ENCODE results near the gene C7.

The C7 gene

DNA sequence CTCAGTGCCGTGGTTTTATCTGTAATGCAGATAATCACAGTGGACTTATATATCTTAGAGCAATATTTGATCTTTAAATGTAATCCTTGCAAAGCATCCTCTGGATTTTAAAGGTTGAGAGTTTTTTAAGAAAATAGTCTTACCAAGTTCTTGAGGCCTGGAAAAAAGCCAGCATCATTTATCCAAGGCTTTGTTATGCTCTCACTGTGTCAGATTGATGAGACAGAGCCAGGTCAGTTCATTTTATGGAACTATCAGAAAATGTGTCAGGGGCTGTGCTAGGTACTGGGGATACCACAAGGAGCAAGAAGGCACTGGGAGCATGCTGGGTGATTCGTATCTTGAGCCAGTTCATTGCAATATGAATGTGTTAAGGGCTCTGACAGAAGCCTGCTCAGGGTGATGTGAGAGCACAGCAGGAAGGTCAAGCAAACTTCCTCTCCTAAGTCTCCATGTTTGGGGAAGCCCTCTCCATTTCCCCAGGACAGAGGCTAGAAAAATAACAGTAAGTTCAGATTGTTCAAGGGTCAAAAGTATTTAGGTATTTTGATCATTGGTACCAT is 19.7 kb downstream of the C7 start:
- no peak for DNase-seq

- DNase-seq: no peak
These were observed 23.5 kb downstream of the C7 start for GRCh38 chr5:40932766-40933165.

DNA sequence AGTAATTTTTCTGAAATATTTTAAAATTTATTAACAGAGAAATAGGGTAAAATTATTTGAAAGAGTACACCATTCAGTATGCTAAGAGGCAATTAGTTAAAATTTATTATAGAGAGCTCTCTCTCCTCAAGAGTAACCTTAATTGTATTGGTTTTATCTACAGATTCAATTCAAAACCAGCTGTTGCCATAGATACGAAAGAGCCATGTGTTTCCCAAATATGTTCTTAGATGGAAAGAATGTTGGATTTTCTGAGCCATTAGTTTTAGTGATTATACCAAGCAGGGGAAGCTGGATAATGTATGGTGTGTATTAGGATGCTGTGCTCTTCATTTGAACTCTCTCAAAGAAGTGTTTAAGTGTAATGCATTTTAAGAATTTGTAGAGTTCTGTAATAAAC is 27.8 kb downstream of the C7 start:
- DNase-seq: no peak

- no peak for DNase-seq
These were observed 30.5 kb downstream of the C7 start for GRCh38 chr5:40939753-40940152.

GRCh38 chr5:40945111-40945510 is 35.8 kb downstream of the C7 start:
- no peak for DNase-seq

- DNase-seq: no peak
These were observed 46.0 kb downstream of the C7 start for GRCh38 chr5:40955313-40955712.

- no peak for DNase-seq
These were observed 47.8 kb downstream of the C7 start for GRCh38 chr5:40957048-40957447.

- no peak for DNase-seq
These were observed 49.5 kb downstream of the C7 start for GRCh38 chr5:40958811-40959210.

- DNase-seq: no peak
These were observed 50.7 kb downstream of the C7 start for GRCh38 chr5:40960037-40960436.

GRCh38 chr5:40962207-40962955 is 53.1 kb downstream of the C7 start:
- no peak for DNase-seq

DNA sequence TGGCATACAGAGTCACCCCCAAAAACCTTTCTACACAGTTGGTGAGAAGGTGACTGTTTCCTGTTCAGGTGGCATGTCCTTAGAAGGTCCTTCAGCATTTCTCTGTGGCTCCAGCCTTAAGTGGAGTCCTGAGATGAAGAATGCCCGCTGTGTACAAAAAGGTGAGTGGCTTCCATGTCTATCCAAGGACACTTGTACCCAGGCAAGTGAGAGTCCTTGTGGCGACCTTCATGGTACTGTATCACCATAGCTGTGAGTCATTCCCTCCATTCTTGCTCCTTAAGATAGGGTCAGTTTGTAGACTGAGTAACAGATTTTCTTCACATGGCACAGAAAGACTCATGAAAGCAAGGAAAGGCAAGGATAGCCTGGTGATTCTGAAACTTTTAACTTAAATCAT is 63.1 kb downstream of the C7 start:
- DNase-seq: no peak

- no peak for DNase-seq
These were observed 64.2 kb downstream of the C7 start for GRCh38 chr5:40973364-40974004.

- no peak for DNase-seq
These were observed 66.7 kb downstream of the C7 start for GRCh38 chr5:40976041-40976440.

GRCh38 chr5:40976836-40977235 is 67.5 kb downstream of the C7 start:
- DNase-seq: no peak

DNA sequence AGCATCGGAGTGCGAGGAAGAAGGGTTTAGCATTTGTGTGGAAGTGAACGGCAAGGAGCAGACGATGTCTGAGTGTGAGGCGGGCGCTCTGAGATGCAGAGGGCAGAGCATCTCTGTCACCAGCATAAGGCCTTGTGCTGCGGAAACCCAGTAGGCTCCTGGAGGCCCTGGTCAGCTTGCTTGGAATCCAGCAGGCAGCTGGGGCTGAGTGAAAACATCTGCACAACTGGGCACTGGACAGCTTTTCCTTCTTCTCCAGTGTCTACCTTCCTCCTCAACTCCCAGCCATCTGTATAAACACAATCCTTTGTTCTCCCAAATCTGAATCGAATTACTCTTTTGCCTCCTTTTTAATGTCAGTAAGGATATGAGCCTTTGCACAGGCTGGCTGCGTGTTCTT is 72.1 kb downstream of the C7 start:
- no peak for DNase-seq

GRCh38 chr5:40983781-40984180 is 74.5 kb downstream of the C7 start:
- no peak for DNase-seq

- no peak for DNase-seq
These were observed 75.6 kb downstream of the C7 start for GRCh38 chr5:40984884-40985283.

DNA sequence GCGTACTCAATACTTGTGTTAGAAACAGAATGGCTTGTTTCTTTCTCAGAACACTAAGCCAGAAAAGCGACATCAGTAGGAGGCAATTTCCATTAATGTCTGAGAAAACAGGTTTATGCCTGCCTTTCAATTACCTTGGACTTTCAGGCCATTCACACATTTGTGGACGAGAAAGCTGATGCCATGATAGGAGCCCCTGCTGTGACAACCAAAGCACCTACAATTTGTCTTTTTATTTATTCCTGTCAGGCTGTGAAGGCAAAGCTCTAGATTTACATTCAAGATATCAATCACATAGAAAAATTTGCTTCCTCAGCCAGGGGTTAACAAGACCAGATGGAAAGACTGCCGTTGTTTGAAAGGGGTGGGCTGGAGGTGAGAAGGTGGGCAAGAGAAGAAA is 76.2 kb downstream of the C7 start:
- no peak for DNase-seq

DNA sequence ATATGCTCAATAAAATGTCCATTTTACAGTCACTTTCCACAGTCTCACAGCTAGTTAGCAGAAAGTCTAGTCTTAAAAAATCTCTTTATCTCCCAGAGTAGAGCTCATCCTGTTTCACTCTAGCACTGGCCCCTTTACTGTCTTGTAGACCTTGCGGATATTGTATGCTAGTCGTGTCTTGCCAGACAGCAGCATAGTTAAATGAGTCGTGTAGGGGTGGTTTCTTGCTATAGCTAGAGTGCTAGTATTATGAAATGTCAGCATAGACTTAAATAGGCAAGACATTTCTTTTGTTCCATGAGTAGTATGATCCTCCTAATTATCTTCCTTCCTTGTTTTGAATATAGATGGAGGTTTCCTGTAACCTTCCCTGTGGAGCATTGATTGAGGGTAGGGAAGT is 77.4 kb downstream of the C7 start:
- DNase-seq: no peak

GRCh38 chr5:40987349-40987748 is 78.1 kb downstream of the C7 start:
- no peak for DNase-seq

DNA sequence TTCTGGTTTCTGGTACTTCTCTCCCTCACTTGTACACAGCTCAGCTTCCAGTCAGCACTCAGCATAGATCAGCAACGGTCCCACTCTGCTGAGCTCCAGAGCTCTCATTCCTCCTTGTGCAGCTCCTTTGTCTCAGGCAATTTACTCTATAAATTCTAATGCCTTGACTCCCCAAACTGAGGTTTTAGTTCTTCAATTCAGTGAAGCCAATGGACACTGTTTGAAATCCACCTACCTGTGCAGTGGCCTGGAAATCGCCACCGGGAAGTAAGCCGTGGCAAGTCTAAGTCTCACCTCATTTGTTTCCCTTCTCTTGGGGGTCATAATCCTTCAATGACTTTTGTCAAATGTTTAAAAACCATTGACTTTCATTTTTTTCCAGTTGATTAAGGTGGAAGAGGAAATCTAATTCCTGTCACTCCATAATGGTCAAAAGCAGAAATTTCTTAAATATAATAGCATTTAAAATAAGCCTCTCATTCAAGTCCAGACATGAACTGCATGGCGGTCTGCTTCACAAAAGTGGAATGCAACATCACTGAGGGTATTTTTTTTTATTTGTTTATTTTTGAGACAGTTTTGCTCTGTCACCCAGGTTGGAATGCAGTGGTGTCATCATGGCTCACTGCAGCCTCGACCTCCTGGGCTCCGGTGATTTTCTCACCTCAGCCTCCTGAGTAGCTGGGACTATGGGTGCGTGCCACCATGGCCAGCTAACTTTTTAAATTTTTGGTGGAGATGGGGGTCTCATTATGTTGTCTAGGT is 79.6 kb downstream of the C7 start:
- DNase-seq: no peak

GRCh38 chr5:40991168-40991980 is 82.1 kb downstream of the C7 start:
- DNase-seq: no peak

- DNase-seq: no peak
These were observed 82.8 kb downstream of the C7 start for GRCh38 chr5:40991981-40992559.
